IPS-NIHi11 (cell line): ENCODE results near the gene EHBP1L1.
"Not testable (repeated sequence)": the region's sequence is repeated elsewhere in the genome, so short reads cannot be mapped to it uniquely, and the experiment has no call there.

Source experiments
- DNase-seq: peaks from one replicate; pipeline ENCODE4 v3.0.0; 2012; ENCODE audit warnings: mixed read lengths, low spot score

EHBP1L1 gene

DNA sequence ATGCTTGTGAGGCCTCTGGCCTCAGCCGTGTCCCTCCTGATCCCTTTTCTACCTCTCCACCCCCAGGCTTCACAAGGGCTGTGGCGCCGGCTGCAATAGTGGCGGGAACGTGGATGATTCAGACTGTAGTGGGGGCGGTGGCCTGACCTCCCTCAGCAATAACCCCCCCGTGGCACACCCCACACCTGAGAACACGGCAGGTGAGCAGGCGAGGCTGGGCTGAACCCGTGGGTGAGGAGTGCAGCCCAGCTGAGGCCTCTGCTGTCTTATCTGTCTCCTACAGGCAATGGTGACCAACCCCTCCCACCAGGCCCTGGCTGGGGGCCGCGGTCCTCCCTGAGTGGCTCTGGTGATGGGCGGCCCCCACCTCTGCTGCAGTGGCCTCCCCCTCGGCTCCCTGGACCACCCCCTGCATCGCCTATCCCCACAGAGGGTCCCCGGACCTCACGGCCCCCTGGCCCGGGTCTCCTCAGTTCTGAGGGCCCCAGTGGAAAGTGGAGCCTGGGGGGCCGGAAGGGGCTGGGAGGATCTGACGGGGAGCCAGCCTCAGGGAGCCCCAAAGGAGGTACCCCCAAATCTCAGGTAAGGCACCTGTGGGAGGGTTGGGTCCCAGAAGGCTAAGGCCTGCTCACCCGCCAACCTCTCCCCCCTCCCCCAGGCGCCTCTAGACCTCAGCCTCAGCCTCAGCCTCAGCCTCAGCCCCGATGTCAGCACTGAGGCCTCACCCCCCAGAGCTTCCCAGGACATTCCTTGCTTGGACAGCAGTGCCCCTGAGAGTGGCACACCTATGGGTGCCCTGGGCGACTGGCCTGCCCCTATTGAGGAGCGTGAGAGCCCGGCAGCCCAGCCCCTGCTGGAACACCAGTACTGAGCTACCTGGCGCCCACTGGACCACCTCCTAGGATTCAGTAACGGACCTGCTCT, 60.5 kb downstream of the EHBP1L1 start:
- no peak for DNase-seq

DNA sequence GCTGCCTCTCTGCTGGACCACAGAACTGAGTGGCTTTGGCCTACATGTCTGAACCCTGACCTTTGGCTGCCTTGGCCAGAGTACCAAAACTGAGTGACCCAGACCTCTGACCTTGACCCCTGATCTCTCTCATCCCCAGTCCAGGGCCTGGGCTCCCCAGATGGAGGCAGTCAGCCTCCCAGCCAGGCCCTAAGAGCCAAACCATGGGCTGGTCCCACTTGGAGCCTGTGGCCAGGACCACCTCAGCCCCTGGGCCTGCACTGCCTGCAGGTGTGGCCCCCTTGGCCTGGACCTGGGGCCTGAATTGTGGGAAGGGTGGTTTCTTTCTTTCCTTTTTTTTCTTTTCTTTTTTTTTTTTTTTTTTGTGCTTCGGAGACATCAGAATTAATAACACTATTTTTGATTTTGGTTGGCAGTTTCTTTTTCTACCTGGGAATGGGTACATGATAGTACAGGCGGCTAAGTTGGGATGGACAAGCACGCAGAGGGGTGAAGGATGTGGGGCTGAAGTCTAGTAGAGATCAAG, 61.2 kb downstream of the EHBP1L1 start:
- no peak for DNase-seq

DNA sequence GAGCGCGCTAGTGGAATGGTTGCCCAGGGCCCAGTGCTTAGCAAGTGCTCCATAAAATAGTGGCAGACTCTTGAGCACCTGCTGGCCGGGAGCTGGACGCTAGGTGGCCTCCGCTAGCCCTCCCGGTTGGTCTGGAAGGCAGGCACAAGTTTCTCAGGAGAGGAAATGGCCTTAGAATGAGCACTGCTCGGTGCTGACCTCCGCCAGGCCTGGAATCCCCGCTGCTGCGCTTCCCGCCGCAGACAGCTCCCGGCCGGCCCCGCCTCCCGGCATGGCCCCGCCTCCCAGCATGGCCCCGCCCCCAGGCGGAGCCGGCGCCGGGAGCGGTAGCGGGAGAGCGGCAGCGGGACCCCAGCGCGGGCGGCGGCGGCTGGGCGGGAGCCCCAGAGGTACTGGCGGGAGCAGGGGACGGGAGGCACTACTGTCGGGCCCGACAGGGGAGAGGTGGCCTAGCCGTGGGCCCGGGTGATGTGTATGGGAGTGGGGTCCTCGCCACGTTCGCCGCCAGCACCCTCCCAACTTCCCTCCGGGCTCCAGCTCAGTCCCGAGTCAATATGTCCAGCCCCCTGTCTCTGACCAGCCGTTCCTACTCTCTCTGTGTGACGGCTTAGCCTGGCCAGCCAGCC, 62.1 kb downstream of the EHBP1L1 start, which contains the start of gene SIPA1:
TSS of gene SIPA1 (plus strand) at position 308 of the 626 bp plus-strand sequence. CDS start 2,821 bp downstream, outside the sequence.
- DNase-seq = peak; percentile 94

DNA sequence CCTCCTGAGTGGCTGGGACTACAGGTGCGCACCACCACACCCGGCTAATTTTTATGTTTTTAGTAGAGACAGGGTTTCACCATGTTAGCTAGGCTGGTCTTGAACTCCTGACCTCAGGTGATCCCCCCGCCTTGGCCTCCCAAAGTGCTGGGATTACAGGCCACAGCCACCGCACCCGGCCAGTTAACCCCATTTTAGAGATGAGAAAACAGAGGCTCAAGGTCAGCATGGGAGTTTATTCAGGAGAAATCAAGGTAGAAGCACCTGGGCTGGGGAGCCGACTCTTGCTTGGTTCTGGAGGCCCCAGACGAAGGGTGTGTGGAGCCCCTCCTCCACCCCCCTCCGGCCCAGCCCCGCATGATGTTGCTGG, 63.4 kb downstream of the EHBP1L1 start:
- not testable (repeated sequence) for DNase-seq

DNA sequence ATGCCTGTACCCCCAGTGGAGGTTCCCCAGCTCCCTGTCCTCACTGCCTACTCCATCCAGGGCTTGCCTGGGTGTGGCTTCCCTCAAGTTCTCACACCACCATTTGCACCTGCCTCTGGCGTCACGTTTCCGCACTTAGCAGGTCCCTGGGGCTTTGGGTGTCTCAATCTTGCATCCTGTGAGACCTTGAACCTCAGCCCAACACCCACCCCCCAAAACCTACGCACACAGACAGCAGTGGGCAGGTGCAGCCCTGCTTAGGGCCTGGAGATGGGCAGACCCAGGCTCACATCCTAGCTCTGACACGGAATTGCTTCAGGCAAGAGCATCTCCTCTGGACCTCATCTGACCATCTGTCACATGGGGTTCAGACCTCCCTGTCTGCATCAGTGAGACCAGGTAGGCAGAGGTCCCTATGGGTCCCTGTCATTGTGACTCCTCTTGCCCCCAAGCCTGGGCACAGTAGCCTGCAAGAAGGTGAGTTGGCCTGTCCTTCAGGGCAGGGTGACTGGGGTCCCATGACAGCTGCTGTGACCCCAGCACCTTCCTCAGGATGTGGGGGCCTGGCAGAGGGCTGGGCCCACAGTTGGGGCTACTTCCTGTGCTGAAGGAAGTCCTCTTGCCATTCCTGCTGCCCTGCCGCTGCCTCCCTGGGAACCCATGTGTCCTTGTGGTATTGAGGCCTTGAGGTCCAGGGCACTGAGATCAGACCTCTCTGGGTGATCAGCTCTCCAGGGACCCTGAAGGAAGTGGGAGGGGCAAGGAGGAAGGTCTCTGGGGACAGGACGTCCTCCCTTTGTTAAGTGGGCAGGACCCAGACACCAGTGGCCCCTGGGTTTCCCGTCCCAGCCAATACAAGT, 64.0 kb downstream of the EHBP1L1 start:
- no peak for DNase-seq

DNA sequence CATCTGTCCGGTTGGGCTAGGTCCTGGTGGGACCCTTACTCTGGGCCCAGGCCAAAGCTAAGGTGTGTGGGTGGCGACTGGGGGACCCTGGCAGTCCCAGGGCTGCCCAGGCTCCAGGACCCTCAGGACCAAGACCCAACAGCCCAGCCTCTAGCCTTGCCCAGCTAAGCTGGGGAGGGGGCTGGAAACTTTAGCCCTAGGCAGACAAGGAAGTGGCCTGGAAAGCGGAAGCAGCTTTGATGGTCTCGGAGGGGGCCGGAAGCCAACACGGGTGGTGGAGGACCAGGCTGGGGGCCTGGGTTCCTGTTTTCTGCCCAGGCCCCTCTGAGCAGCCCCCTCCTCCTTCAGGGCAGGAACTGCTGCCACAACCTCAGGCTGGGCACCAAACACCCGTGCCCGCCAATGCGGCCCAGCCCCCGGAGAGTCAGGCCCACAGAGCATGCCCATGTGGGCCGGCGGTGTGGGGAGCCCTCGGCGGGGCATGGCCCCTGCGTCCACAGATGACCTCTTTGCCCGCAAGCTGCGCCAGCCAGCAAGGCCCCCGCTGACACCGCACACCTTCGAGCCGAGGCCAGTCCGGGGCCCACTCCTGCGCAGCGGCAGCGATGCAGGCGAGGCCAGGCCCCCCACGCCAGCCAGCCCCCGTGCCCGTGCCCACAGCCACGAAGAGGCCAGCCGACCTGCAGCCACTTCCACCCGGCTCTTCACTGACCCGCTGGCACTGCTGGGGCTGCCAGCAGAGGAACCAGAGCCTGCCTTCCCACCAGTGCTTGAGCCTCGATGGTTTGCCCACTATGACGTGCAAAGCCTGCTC, 64.8 kb downstream of the EHBP1L1 start:
- no peak for DNase-seq

DNA sequence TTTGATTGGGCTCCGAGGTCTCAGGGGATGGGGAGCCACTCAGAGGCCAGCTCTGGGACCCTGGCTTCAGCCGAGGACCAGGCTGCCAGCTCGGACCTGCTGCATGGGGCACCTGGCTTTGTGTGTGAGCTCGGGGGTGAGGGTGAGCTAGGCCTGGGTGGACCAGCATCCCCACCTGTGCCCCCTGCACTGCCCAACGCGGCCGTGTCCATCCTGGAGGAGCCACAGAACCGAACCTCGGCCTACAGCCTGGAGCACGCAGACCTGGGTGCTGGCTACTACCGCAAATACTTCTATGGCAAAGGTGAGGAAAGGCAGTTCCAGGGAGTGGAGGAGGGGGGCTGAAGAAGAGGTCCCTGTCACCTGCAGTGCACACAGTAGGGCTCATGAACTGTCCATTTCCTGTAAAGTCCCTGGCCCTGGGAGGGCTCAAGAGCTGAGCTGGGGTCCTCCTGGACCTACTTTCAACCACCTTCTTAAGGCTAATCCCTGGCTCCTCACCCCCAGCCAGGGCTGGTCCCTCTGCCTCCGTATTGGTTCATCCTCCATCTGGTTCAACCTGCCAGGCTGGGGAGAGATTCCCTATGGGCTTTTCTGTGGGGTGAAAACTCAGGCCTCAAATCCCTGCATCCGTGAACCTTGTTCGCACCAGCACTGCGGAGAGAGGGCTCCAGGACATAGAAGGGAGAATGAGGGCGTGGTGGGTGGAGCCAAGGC, 65.6 kb downstream of the EHBP1L1 start:
- DNase-seq = no peak
